Ectodermal cell (in vitro differentiated cells): Measurements from ENCODE around the gene NPHS1.

Experiments
- H3K27ac ChIP-seq: 2 replicates; pipeline ENCODE4 v1.7.0; 2013; ENCODE audit warnings: mild to moderate bottlenecking, low read depth, low read length; ENCODE audit not compliant: insufficient read depth, poor library complexity, severe bottlenecking
- H3K27me3 ChIP-seq: 2 replicates; pipeline ENCODE4 v1.7.0; 2013; ENCODE audit warnings: mild to moderate bottlenecking, low read length; ENCODE audit not compliant: insufficient read depth, control insufficient read depth, poor library complexity, severe bottlenecking
- H3K36me3 ChIP-seq: one replicate; pipeline ENCODE4 v1.7.0; 2013; ENCODE audit warnings: low read length; ENCODE audit not compliant: control insufficient read depth, insufficient read depth
- H3K4me1 ChIP-seq: one replicate; pipeline ENCODE4 v1.7.0; 2013; ENCODE audit warnings: low read length; ENCODE audit not compliant: control insufficient read depth, insufficient read depth
- H3K4me3 ChIP-seq: 2 replicates; pipeline ENCODE4 v1.7.0; 2013; ENCODE audit warnings: low read depth, low read length, control low read depth; ENCODE audit not compliant: insufficient read depth
- H3K9me3 ChIP-seq: 2 replicates; pipeline ENCODE4 v1.7.0; 2013; ENCODE audit warnings: mild to moderate bottlenecking, low read length, moderate library complexity; ENCODE audit not compliant: control insufficient read depth
- WGBS, 2 experiments: methylation state at CpG; one replicate each; pipeline ENCODE4 v1.1.7; 2013; ENCODE audit warnings: missing lambda C conversion rate in 2 of 2; 5-methylcytosine and 5-hydroxymethylcytosine counted together

NPHS1 gene

GRCh38 chr19:35787227-35787799 lies 65.0 kb downstream of the NPHS1 start:
- Histone ChIP-seq H3K36me3 (no peaks in the 10 kb centered on the region), H3K9me3 (no peaks in the 10 kb centered on the region), H3K27me3 (no peaks in the 10 kb centered on the region), H3K4me1 (peaks cover 3% of the 10 kb centered on the region), H3K27ac (no peak overlapping the region), H3K4me3 (no peak overlapping the region)
- WGBS, 2 experiments, result 91 to 93% methylated on average over 15 of the region's 15 CpGs

- Histone ChIP-seq H3K36me3 (no peaks in the 10 kb centered on the region), H3K27me3 (no peaks in the 10 kb centered on the region), H3K4me1 (peaks cover 3% of the 10 kb centered on the region), H3K9me3 (no peaks in the 10 kb centered on the region), H3K4me3 (no peak overlapping the region), H3K27ac (no peak overlapping the region)
- WGBS, 2 experiments, result 92 to 93% methylated on average over 31 of the region's 31 CpGs
Observed at GRCh38 chr19:35786299-35787160, 65.8 kb downstream of the NPHS1 start.

GRCh38 chr19:35785339-35785627 lies 67.0 kb downstream of the NPHS1 start:
- H3K27ac ChIP-seq, result no peak overlapping the region
- no peaks in the 10 kb centered on the region for H3K9me3 ChIP-seq
- H3K36me3 ChIP-seq, result no peaks in the 10 kb centered on the region
- WGBS, 2 experiments, result 81 to 86% methylated on average over 10 of the region's 10 CpGs
- peak overlapping the region; percentile 29 for H3K4me3 ChIP-seq
- H3K4me1 ChIP-seq, result peaks cover 3% of the 10 kb centered on the region
- no peaks in the 10 kb centered on the region for H3K27me3 ChIP-seq

- WGBS, 2 experiments, result 17 to 26% methylated on average over 45 of the region's 45 CpGs
- Histone ChIP-seq H3K4me3 (peak overlapping the region; percentile 29), H3K4me1 (peaks cover 3% of the 10 kb centered on the region), H3K27ac (no peak overlapping the region), H3K27me3 (no peaks in the 10 kb centered on the region), H3K9me3 (no peaks in the 10 kb centered on the region), H3K36me3 (no peaks in the 10 kb centered on the region)
Observed at GRCh38 chr19:35784503-35785338, 67.6 kb downstream of the NPHS1 start.

GRCh38 chr19:35783469-35784434 lies 68.6 kb downstream of the NPHS1 start:
- Histone ChIP-seq H3K27ac (no peak overlapping the region), H3K9me3 (no peaks in the 10 kb centered on the region), H3K27me3 (no peaks in the 10 kb centered on the region), H3K36me3 (no peaks in the 10 kb centered on the region), H3K4me1 (peaks cover 3% of the 10 kb centered on the region), H3K4me3 (no peak overlapping the region)
- 66 to 70% methylated on average over 28 of the region's 28 CpGs for WGBS, 2 experiments

GRCh38 chr19:35782589-35782988 lies 69.7 kb downstream of the NPHS1 start:
- no peaks in the 10 kb centered on the region for H3K27me3 ChIP-seq
- H3K27ac ChIP-seq, result no peak overlapping the region
- H3K4me3 ChIP-seq, result no peak overlapping the region
- peaks cover 6% of the 10 kb centered on the region for H3K4me1 ChIP-seq
- H3K9me3 ChIP-seq, result no peaks in the 10 kb centered on the region
- 92 to 94% methylated on average over 12 of the region's 12 CpGs for WGBS, 2 experiments
- no peaks in the 10 kb centered on the region for H3K36me3 ChIP-seq

- peaks cover 15% of the 10 kb centered on the region for H3K4me1 ChIP-seq
- H3K27ac ChIP-seq, result no peak overlapping the region
- H3K9me3 ChIP-seq, result no peaks in the 10 kb centered on the region
- H3K27me3 ChIP-seq, result peaks cover 1% of the 10 kb centered on the region
- no peaks in the 10 kb centered on the region for H3K36me3 ChIP-seq
- H3K4me3 ChIP-seq, result no peak overlapping the region
- WGBS, 2 experiments, result 31 to 37% methylated on average over 9 of the region's 9 CpGs
Observed at GRCh38 chr19:35781650-35782049, 70.7 kb downstream of the NPHS1 start.

- no peak overlapping the region for H3K27ac ChIP-seq
- WGBS, 2 experiments, result 94 to 96% methylated on average over 20 of the region's 20 CpGs
- peaks cover 7% of the 10 kb centered on the region for H3K27me3 ChIP-seq
- no peaks in the 10 kb centered on the region for H3K36me3 ChIP-seq
- no peak overlapping the region for H3K4me3 ChIP-seq
- H3K4me1 ChIP-seq, result peaks cover 21% of the 10 kb centered on the region
- H3K9me3 ChIP-seq, result no peaks in the 10 kb centered on the region
Observed at GRCh38 chr19:35780717-35781116, 71.6 kb downstream of the NPHS1 start.

- Histone ChIP-seq H3K9me3 (no peaks in the 10 kb centered on the region), H3K36me3 (no peaks in the 10 kb centered on the region), H3K4me1 (peaks cover 21% of the 10 kb centered on the region), H3K27ac (no peak overlapping the region), H3K4me3 (no peak overlapping the region), H3K27me3 (peaks cover 7% of the 10 kb centered on the region)
- WGBS, 2 experiments, result 91% methylated on average over 16 of the region's 16 CpGs
Observed at GRCh38 chr19:35780058-35780457, 72.2 kb downstream of the NPHS1 start.
